Stimulated activated memory B cell treated with anti-CD40 and anti-IgM and Interleukin-4, amounts not matched to agents 10 μg/mL and 1 μg/mL and 100 μg/mL, for 72 hours (primary cell): Measurements from ENCODE around the gene FAM47B.

Experiments
- ATAC-seq: fragments of 150-1000 bp; cut with Tn5 transposase; 2 replicates; pipeline ENCODE4 v1.10.0; 2021
- H3K27ac Mint-ChIP-seq: one replicate; pipeline ENCODE4 v1.8.0; 2022; ENCODE audit warnings: mild to moderate bottlenecking, mixed read lengths
- H3K27me3 Mint-ChIP-seq: one replicate; pipeline ENCODE4 v1.8.0; 2022; ENCODE audit warnings: mixed read lengths
- H3K36me3 Mint-ChIP-seq: one replicate; pipeline ENCODE4 v1.8.0; 2022; ENCODE audit warnings: mixed read lengths
- H3K4me1 Mint-ChIP-seq: one replicate; pipeline ENCODE4 v1.8.0; 2022; ENCODE audit warnings: mixed read lengths
- H3K4me3 Mint-ChIP-seq: one replicate; pipeline ENCODE4 v1.8.0; 2022; ENCODE audit warnings: mild to moderate bottlenecking, moderate library complexity, mixed read lengths
- H3K9me3 Mint-ChIP-seq: one replicate; pipeline ENCODE4 v1.8.0; 2022; ENCODE audit warnings: mixed read lengths

The FAM47B gene

DNA sequence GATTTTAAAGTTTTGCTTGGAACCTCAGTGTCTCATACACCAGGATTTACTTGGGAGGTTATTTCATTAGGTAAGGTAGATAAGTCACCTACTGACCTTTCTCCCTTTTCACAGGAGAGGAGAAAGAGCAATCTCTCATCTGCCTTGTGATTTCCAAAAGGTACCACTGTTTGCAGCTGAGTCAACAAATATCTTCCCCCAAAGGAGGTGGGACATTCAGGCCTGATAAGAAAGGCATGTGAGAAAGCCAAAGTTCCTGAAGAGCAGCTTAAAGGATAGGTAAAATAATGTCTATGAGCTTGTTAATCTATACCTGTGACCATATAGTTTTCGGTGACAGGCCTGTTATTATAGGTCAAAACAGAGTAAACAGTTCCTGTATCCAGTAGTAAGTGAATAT is 45.0 kb downstream of the FAM47B start:
- Mint-ChIP-seq H3K27me3 (no peaks in the 10 kb centered on the region), H3K4me1 (no peaks in the 10 kb centered on the region), H3K36me3 (no peaks in the 10 kb centered on the region), H3K27ac (no peak overlapping the region), H3K4me3 (no peak overlapping the region), H3K9me3 (no peaks in the 10 kb centered on the region)
- no peak for ATAC-seq
